Spleen (tissue), 7 donors: Measurements from ENCODE around the gene SRPK2.

Source experiments
- CTCF ChIP-seq, 11 experiments: fragments of 200-600 bp in 7 of 11; fragments of 450-650 bp in 4 of 11; sonication (generic) in 4 of 11; IDR thresholded peaks in 8 of 11; conservative IDR thresholded peaks in 3 of 11; 1 replicate in 7 of 11; 2 replicates in 4 of 11; pipeline versions ENCODE4 v1.4.0 to v1.8.0; 2016 to 2021; ENCODE audit warnings: antibody characterized with exemption in 11 of 11, inconsistent platforms in 4 of 11, mild to moderate bottlenecking in 1 of 11
- POLR2AphosphoS5 ChIP-seq, 3 donors: sonication (generic); formaldehyde crosslinking; IDR thresholded peaks; one replicate each; pipeline ENCODE4 v1.5.1; 2017; ENCODE audit warnings: antibody characterized with exemption in 3 of 3
- donor health status: DM: no; HTN: no; CAD: no; lungs with moderate emphysema.
- donor health status: DM: no; HTN: no; CAD: no.
- donor health status: DM: no; HTN: no; CAD: no.

GRCh38 chr7:105346593-105347322, 42.0 kb downstream of the SRPK2 start:
- TF ChIP-seq CTCF (IDR thresholded peaks at IDR 0.05 in 8 of 11, conservative IDR thresholded peaks at IDR 0.05 in 3 of 11) (peak in 1 of 11 experiments; percentile 5), POLR2AphosphoS5 (IDR thresholded peaks at IDR 0.05) (peak in 1 of 3 donors; percentile 19)
